ENCODE measurements around the gene CXCL1. TPM values are rescaled to one million over a fixed set of nuclear protein-coding genes. Genes with fewer than 3 reads are reported as not detected.

CXCL1 gene
- total RNA-seq, 1 donor from 2014 or later: not detected

DNA sequence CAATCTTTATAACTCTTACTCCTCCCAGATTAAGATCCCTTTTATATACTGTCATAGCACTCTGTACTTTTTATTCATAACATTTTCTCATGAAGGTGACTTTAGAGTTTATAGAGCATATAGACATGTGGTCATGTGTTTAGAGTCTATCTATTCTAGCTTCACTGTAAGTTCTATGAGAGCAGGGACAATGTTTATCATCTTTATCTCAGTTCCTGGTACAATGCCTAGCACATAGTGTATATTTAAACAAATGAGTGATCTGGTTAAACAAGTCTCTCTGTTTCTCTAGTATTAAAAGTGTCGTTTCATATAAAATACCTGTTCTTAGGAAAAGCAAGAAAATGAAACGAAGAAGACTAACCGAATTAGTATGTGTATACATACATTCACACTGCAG lies 29.5 kb upstream of the CXCL1 start:
- DNase-seq (ENCODE audit: low read depth, low spot score): no peak
- Mint-ChIP-seq H3K36me3 (ENCODE audit: low read depth) (no peaks in the 10 kb centered on the region), H3K27me3 (ENCODE audit: low read depth) (peaks cover 45% of the 10 kb centered on the region), H3K4me3 (no peak overlapping the region), H3K27ac (ENCODE audit: unreplicated experiment) (no peak overlapping the region), H3K4me1 (peaks cover 12% of the 10 kb centered on the region), H3K9me3 (no peaks in the 10 kb centered on the region)
- TF ChIP-seq, protein P1, sequence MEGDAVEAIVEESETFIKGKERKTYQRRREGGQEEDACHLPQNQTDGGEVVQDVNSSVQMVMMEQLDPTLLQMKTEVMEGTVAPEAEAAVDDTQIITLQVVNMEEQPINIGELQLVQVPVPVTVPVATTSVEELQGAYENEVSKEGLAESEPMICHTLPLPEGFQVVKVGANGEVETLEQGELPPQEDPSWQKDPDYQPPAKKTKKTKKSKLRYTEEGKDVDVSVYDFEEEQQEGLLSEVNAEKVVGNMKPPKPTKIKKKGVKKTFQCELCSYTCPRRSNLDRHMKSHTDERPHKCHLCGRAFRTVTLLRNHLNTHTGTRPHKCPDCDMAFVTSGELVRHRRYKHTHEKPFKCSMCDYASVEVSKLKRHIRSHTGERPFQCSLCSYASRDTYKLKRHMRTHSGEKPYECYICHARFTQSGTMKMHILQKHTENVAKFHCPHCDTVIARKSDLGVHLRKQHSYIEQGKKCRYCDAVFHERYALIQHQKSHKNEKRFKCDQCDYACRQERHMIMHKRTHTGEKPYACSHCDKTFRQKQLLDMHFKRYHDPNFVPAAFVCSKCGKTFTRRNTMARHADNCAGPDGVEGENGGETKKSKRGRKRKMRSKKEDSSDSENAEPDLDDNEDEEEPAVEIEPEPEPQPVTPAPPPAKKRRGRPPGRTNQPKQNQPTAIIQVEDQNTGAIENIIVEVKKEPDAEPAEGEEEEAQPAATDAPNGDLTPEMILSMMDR (conservative IDR thresholded peaks at IDR 0.05): no peak

DNA sequence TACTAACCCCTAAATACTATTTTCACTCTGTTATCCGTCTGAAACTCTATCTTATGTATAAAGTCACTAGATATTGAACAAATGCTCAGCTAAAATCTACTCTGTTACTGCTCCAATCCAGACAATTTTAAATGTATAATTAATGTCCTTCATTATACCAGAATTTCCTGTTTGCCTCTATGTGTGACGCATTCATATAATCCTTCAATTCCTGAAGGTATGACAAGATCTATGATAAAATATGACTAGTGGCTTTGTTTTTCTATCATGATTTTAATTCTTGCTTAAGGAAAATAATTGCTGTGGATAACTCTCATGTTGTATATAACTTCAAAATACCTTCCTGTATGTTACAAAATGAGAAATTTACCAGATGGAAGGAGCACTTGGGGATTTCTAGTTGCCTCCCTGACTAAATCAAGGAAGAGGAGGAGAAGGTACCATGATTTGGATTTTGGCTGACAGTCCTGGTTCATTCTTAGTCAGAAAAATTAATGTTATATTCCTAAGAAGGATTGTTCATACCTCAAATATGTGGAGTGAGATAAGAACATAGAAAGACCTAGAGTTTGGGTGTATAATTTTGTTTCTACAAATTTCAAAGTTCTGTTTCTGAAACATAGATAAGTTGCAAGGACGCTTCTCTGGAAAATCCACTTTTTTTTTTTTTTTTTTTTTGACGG lies 27.8 kb upstream of the CXCL1 start:
- H3K36me3 Mint-ChIP-seq (ENCODE audit: low read depth): no peaks in the 10 kb centered on the region
- H3K27me3 Mint-ChIP-seq (ENCODE audit: low read depth): peaks cover 44% of the 10 kb centered on the region
- DNase-seq (ENCODE audit: low read depth, low spot score): no peak
- peaks cover 9% of the 10 kb centered on the region for H3K4me1 Mint-ChIP-seq
- TF ChIP-seq, protein P1 (conservative IDR thresholded peaks at IDR 0.05): no peak
- no peak overlapping the region for H3K27ac Mint-ChIP-seq (ENCODE audit: unreplicated experiment)
- no peaks in the 10 kb centered on the region for H3K9me3 Mint-ChIP-seq
- H3K4me3 Mint-ChIP-seq: no peak overlapping the region

GRCh38 chr4:73842696-73843095 lies 26.5 kb upstream of the CXCL1 start:
- Mint-ChIP-seq H3K9me3 (no peaks in the 10 kb centered on the region), H3K4me3 (no peak overlapping the region), H3K27ac (ENCODE audit: unreplicated experiment) (no peak overlapping the region), H3K27me3 (ENCODE audit: low read depth) (peaks cover 33% of the 10 kb centered on the region), H3K4me1 (no peaks in the 10 kb centered on the region), H3K36me3 (ENCODE audit: low read depth) (no peaks in the 10 kb centered on the region)
- TF ChIP-seq, protein P1 (conservative IDR thresholded peaks at IDR 0.05): no peak
- DNase-seq (ENCODE audit: low read depth, low spot score): no peak

DNA sequence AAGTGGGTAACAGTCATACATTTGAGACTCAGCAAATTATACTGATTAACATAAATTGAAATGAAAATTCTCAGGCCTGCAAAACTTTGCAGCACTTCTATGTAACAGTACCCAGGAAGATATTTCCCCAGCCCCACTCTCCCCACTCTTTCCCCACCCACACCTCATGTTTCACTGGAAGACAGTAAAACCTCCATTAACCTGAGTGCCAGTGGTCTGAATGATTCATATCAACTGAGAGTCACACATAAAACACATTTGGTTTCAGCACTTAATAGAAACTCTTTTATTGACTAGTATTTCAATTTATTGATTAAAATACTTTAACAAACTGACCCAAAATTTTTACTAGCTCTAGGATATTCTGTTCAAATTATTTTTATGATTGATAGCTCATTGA lies 25.8 kb upstream of the CXCL1 start:
- no peaks in the 10 kb centered on the region for H3K9me3 Mint-ChIP-seq
- H3K27me3 Mint-ChIP-seq (ENCODE audit: low read depth): peaks cover 27% of the 10 kb centered on the region
- H3K27ac Mint-ChIP-seq (ENCODE audit: unreplicated experiment): no peak overlapping the region
- H3K36me3 Mint-ChIP-seq (ENCODE audit: low read depth): no peaks in the 10 kb centered on the region
- no peak overlapping the region for H3K4me3 Mint-ChIP-seq
- TF ChIP-seq, protein P1 (conservative IDR thresholded peaks at IDR 0.05): no peak
- DNase-seq (ENCODE audit: low read depth, low spot score): no peak
- no peaks in the 10 kb centered on the region for H3K4me1 Mint-ChIP-seq

DNA sequence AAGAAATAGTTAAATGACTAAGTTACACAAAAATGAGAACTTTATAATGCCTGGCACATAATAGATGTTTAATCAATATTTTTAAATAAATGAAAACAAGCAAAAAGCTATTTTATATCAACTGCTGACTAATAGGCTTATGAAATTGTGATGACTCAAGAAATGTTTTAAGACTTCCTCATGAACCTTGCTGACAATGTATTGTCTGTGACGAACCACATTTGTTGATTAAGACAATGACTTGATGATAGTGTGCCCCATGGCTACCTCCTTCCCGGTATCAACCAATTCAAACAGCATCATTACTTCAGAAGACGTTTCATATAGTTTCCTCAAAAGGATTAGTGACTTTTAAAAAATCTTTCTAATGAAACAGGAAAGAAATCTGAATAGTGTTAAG lies 24.8 kb upstream of the CXCL1 start:
- peaks cover 19% of the 10 kb centered on the region for H3K27me3 Mint-ChIP-seq (ENCODE audit: low read depth)
- TF ChIP-seq, protein P1 (conservative IDR thresholded peaks at IDR 0.05): no peak
- H3K4me1 Mint-ChIP-seq: no peaks in the 10 kb centered on the region
- DNase-seq (ENCODE audit: low read depth, low spot score): no peak
- no peak overlapping the region for H3K27ac Mint-ChIP-seq (ENCODE audit: unreplicated experiment)
- no peaks in the 10 kb centered on the region for H3K9me3 Mint-ChIP-seq
- H3K36me3 Mint-ChIP-seq (ENCODE audit: low read depth): no peaks in the 10 kb centered on the region
- no peak overlapping the region for H3K4me3 Mint-ChIP-seq

All from neural crest cell (in vitro differentiated cells).